H1 (cell line): ENCODE measurements around the gene CD300LG. TPM values are rescaled to one million over a fixed set of nuclear protein-coding genes. Genes with fewer than 3 reads are reported as not detected.

Source experiments
- CHD1 ChIP-seq: IDR thresholded peaks from 2 replicates; pipeline ENCODE4 v1.6.1; 2012; ENCODE audit warnings: low read depth, low read length, improper control_type of control experiment
- EGR1 ChIP-seq: IDR thresholded peaks from 2 replicates; pipeline ENCODE4 v1.6.1; 2011; ENCODE audit warnings: low read depth, low read length, borderline replicate concordance
- NRF1 ChIP-seq: IDR thresholded peaks from 2 replicates; pipeline ENCODE4 v1.6.1; 2011; ENCODE audit warnings: mild to moderate bottlenecking, low read depth, low read length, improper control_type of control experiment
- PHF8 ChIP-seq: fragments of 200-600 bp; sonication (generic); conservative IDR thresholded peaks from 2 replicates; pipeline ENCODE4 v1.7.1; 2012; ENCODE audit warnings: low read depth, mild to moderate bottlenecking, inconsistent platforms, low read length, moderate library complexity
- SIX5 ChIP-seq: IDR thresholded peaks from 2 replicates; pipeline ENCODE4 v1.6.1; 2011; ENCODE audit warnings: mild to moderate bottlenecking, low read depth, low read length
- SP4 ChIP-seq: IDR thresholded peaks from 2 replicates; pipeline ENCODE4 v1.6.1; 2012; ENCODE audit warnings: low read length, inconsistent platforms
- polyA plus RNA-seq, 7 experiments: library from polyadenylated mRNA; depleted of rRNA in 3 of 7; stranded (reverse) in 5 of 7; unstranded in 2 of 7; fragments of >200 nt in 5 of 7; fragments of 200-250 nt in 2 of 7; gene quantifications; 1 replicate in 5 of 7; 2 replicates in 1 of 7; 4 replicates in 1 of 7; pipeline versions ENCODE4 v1.2.1 to v1.2.3, GENCODE V29; 2011 to 2013; ENCODE audit warnings: missing spikeins in 2 of 7, mixed read lengths in 2 of 7
- total RNA-seq: library from RNA; stranded (reverse); fragmentation: NEBNext Ultra II Directional; extraction: Animal tissue kit (Norgen Biotek cat#: 25700); gene quantifications from 2 replicates; pipeline ENCODE4 v1.2.1, GENCODE V29; 2021
- TF ChIP-seq, protein P1 (sequence below), 3 experiments: IDR thresholded peaks; 1 replicate in 2 of 3; 2 replicates in 1 of 3; pipeline versions ENCODE4 v1.5.1 to v1.6.1; 2011; ENCODE audit warnings: low read length in 3 of 3, mild to moderate bottlenecking in 3 of 3, inconsistent platforms in 2 of 3, low read depth in 1 of 3, moderate library complexity in 1 of 3; ENCODE audit not compliant: insufficient read depth in 1 of 3; ENCODE audit errors: control extremely low read depth in 1 of 3
- TF ChIP-seq, protein P2 (sequence below): IDR thresholded peaks from 2 replicates; pipeline ENCODE4 v1.6.1; 2011; ENCODE audit warnings: low read length, improper control_type of control experiment

Gene CD300LG
- total and polyA plus RNA-seq, 2 of the 8 experiments (the other 6 are each of a cell fraction or from before 2014, with no cell fraction given) = 0.06 TPM; not detected in 1

DNA sequence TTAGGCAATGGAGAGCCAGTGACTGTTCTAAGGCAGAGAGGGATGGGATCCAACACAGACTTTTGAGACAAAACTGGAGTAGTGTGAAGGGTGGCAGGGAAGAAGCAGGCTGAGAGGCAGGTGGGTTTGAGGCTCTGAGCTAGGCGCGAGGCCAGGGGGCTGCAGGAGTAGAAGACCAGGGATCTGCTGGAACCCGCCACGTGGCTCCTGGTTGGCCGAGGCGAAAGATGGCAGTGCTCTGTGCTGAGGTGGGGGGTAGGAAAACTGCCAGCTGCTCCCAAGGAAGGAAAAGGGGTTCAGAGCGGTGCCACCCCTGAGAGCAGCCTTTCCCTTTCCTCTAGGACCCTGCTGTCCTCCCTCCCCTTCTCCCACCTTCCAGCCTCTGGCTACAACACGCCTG, 5.6 kb downstream of the CD300LG start (continued):
- TF ChIP-seq, protein P1, sequence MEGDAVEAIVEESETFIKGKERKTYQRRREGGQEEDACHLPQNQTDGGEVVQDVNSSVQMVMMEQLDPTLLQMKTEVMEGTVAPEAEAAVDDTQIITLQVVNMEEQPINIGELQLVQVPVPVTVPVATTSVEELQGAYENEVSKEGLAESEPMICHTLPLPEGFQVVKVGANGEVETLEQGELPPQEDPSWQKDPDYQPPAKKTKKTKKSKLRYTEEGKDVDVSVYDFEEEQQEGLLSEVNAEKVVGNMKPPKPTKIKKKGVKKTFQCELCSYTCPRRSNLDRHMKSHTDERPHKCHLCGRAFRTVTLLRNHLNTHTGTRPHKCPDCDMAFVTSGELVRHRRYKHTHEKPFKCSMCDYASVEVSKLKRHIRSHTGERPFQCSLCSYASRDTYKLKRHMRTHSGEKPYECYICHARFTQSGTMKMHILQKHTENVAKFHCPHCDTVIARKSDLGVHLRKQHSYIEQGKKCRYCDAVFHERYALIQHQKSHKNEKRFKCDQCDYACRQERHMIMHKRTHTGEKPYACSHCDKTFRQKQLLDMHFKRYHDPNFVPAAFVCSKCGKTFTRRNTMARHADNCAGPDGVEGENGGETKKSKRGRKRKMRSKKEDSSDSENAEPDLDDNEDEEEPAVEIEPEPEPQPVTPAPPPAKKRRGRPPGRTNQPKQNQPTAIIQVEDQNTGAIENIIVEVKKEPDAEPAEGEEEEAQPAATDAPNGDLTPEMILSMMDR (IDR thresholded peaks at IDR 0.05; ENCODE audit: control extremely low read depth in 1 of 3, insufficient read depth in 1 of 3, low read depth in 1 of 3, low read length in 3 of 3) = no peak
- TF ChIP-seq NRF1 = no peak
- TF ChIP-seq SIX5 = no peak
- no peak for TF ChIP-seq EGR1
- TF ChIP-seq PHF8 = no peak
- no peak for TF ChIP-seq SP4
- TF ChIP-seq, protein P2, sequence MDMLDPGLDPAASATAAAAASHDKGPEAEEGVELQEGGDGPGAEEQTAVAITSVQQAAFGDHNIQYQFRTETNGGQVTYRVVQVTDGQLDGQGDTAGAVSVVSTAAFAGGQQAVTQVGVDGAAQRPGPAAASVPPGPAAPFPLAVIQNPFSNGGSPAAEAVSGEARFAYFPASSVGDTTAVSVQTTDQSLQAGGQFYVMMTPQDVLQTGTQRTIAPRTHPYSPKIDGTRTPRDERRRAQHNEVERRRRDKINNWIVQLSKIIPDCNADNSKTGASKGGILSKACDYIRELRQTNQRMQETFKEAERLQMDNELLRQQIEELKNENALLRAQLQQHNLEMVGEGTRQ = no peak
- no peak for TF ChIP-seq CHD1
- TF ChIP-seq, all 59 proteins: peak for 0
